KMS-11 (cell line): ENCODE results near the gene ANKDD1B.

Experiments
- H2AFZ ChIP-seq: fragments of 200-600 bp; sonication (generic); 2 replicates; pipeline ENCODE4 v1.6.1; 2016; ENCODE audit warnings: antibody characterized with exemption, mixed run types, low read depth
- H3K27ac ChIP-seq: fragments of 200-600 bp; sonication (generic); 2 replicates; pipeline ENCODE4 v1.6.1; 2016; ENCODE audit warnings: mild to moderate bottlenecking, mixed run types
- H3K27me3 ChIP-seq: fragments of 200-600 bp; sonication (generic); 2 replicates; pipeline ENCODE4 v1.6.1; 2017; ENCODE audit warnings: mild to moderate bottlenecking, low read depth, mixed run types, moderate library complexity; ENCODE audit not compliant: insufficient read depth
- H3K36me3 ChIP-seq: fragments of 200-600 bp; sonication (generic); 2 replicates; pipeline ENCODE4 v1.6.1; 2017; ENCODE audit warnings: mild to moderate bottlenecking, mixed run types; ENCODE audit not compliant: insufficient read depth
- H3K4me1 ChIP-seq: fragments of 200-600 bp; sonication (generic); 2 replicates; pipeline ENCODE4 v1.6.1; 2016; ENCODE audit warnings: mild to moderate bottlenecking, low read depth, mixed run types; ENCODE audit not compliant: poor library complexity, severe bottlenecking
- H3K4me2 ChIP-seq: fragments of 200-600 bp; sonication (generic); 2 replicates; pipeline ENCODE4 v1.7.0; 2016; ENCODE audit warnings: mild to moderate bottlenecking, mixed run types
- H3K4me3 ChIP-seq: fragments of 200-600 bp; sonication (generic); IDR thresholded peaks from 2 replicates; pipeline ENCODE4 v1.6.1; 2017; ENCODE audit warnings: low read depth, low read length, mixed read lengths; ENCODE audit not compliant: insufficient read depth
- H3K79me2 ChIP-seq: fragments of 200-600 bp; sonication (generic); 2 replicates; pipeline ENCODE4 v1.6.1; 2016; ENCODE audit warnings: low read depth, mixed run types; ENCODE audit not compliant: insufficient read depth
- H3K9ac ChIP-seq: fragments of 200-600 bp; sonication (generic); 2 replicates; pipeline ENCODE4 v1.6.1; 2016; ENCODE audit warnings: mild to moderate bottlenecking, mixed run types
- H4K20me1 ChIP-seq: fragments of 200-600 bp; sonication (generic); 2 replicates; pipeline ENCODE4 v1.6.1; 2016; ENCODE audit warnings: mild to moderate bottlenecking, mixed run types; ENCODE audit not compliant: insufficient read depth
- CTCF ChIP-seq: fragments of 200-600 bp; sonication (generic); conservative IDR thresholded peaks from 2 replicates; pipeline ENCODE4 v1.6.1; 2017; ENCODE audit warnings: low read depth, mild to moderate bottlenecking, antibody characterized with exemption, low read length, moderate library complexity, mixed read lengths

Gene ANKDD1B

DNA sequence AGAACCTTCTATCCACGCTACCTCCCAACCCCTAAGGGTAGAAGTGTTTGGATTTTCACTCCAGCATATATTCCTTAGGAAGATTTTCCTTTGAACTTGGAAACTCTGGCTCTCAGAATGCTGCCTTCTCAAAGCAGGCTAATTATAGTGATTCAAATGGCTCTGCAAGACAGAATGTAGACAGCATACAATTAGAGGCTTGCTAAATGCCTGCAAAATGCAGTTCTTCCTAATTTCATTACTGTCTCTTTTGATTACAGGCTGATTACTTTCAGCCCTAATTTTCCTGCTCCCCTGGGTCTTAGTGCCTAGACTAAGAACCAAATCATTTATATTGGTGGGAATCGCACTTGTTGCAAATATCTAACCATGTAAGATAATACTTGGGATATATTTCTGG is 50.8 kb downstream of the ANKDD1B start:
- Histone ChIP-seq H3K27me3 (no peaks in the 10 kb centered on the region), H4K20me1 (no peaks in the 10 kb centered on the region), H3K36me3 (no peaks in the 10 kb centered on the region), H3K79me2 (no peaks in the 10 kb centered on the region), H2AFZ (no peak overlapping the region), H3K4me1 (no peaks in the 10 kb centered on the region), H3K27ac (no peak overlapping the region), H3K9ac (no peak overlapping the region), H3K4me3 (no peak overlapping the region), H3K4me2 (no peak overlapping the region)
- TF ChIP-seq CTCF: no peak

DNA sequence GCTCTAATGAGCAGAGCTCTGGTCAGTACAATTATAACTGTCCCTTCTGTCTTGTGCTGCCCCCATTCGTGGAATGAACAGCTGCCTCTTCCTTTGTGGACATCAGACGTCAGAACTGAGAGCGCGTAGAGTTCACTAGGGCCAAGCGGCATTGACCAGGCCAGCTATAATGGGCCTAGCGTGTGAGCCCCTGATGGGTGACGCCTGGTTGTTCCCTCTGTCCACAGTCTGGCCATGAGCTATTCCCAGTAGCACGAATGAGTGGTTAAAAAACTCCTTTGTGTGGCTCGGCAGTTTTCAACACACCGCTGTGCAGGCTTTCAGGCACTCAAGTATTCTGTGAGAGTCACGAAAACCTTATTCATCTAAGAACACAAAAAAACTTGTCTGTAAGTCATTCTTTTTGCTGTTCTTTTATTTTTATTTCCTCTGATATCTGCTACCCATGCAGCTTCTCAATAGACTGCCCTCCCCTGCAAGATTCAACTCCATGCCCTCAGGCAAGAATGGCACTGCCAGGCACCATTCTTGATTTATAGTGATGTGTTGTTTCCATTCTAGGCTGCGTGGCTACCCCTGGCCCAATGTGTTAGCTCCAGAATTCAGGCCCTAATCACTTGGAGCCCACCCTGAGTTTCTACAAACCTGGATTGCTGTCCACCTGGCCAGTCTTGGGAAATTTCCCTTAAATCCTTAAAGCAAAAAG is 52.5 kb downstream of the ANKDD1B start:
- Histone ChIP-seq H3K4me3 (no peak overlapping the region), H3K27ac (no peak overlapping the region), H3K27me3 (no peaks in the 10 kb centered on the region), H3K4me1 (peaks cover 5% of the 10 kb centered on the region), H3K36me3 (no peaks in the 10 kb centered on the region), H3K9ac (no peak overlapping the region), H4K20me1 (no peaks in the 10 kb centered on the region), H3K4me2 (no peak overlapping the region), H2AFZ (no peak overlapping the region), H3K79me2 (no peaks in the 10 kb centered on the region)
- no peak for TF ChIP-seq CTCF

- Histone ChIP-seq H3K4me2 (no peak overlapping the region), H3K27me3 (no peaks in the 10 kb centered on the region), H3K4me3 (no peak overlapping the region), H3K4me1 (peaks cover 11% of the 10 kb centered on the region), H2AFZ (no peak overlapping the region), H3K36me3 (no peaks in the 10 kb centered on the region), H4K20me1 (no peaks in the 10 kb centered on the region), H3K27ac (no peak overlapping the region), H3K79me2 (no peaks in the 10 kb centered on the region), H3K9ac (no peak overlapping the region)
- no peak for TF ChIP-seq CTCF
These were observed 53.7 kb downstream of the ANKDD1B start for GRCh38 chr5:75664979-75665378.

DNA sequence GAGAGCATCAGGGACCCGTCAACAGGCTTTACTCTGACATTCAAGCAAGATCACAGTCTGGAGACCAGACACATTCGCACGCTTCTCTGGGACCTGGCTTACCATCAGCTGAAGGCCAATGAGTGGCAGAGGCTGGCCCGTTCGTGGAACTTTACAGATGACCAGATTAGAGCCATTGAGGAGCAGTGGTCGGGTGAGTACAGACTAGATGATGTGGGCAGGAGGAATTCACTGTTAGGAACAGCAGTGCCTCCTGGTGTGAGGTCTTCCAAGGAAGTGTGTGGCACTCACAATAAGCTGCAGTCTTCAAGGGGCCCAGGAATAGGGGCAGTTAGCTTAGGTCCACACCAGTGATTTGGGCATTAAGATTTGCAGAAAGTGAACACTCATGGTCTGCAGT is 55.5 kb downstream of the ANKDD1B start:
- Histone ChIP-seq H3K4me1 (peaks cover 11% of the 10 kb centered on the region), H3K9ac (no peak overlapping the region)
- TF ChIP-seq CTCF: no peak

More for the DNA sequence above, 55.5 kb downstream of the ANKDD1B start:
- H3K27me3 ChIP-seq: no peaks in the 10 kb centered on the region
- no peak overlapping the region for H2AFZ ChIP-seq
- H3K4me3 ChIP-seq: no peak overlapping the region
- no peak overlapping the region for H3K4me2 ChIP-seq
- H3K36me3 ChIP-seq: no peaks in the 10 kb centered on the region
- no peaks in the 10 kb centered on the region for H3K79me2 ChIP-seq
- no peak overlapping the region for H3K27ac ChIP-seq
- H4K20me1 ChIP-seq: no peaks in the 10 kb centered on the region
